Omental fat pad (tissue), 4 donors: ENCODE data around the gene LAD1. TPM values are rescaled to one million over a fixed set of nuclear protein-coding genes. Genes with fewer than 3 reads are reported as not detected.

Experiments
- ATAC-seq: fragments of 150-250 bp; one replicate; pipeline ENCODE4 v1.9.1; 2016; ENCODE audit warnings: mild to moderate bottlenecking, moderate library complexity; ENCODE audit not compliant: low FRiP score
- DNase-seq: peaks from one replicate; pipeline ENCODE4 v3.0.0-alpha.2; 2019; ENCODE audit warnings: low spot score
- CTCF ChIP-seq, 3 donors: fragments of 450-650 bp; IDR thresholded peaks; one replicate each; pipeline ENCODE4 v1.5.1; 2016 to 2017; ENCODE audit warnings: antibody characterized with exemption in 3 of 3, mild to moderate bottlenecking in 3 of 3, moderate library complexity in 2 of 3
- total RNA-seq, 4 donors: library from RNA; depleted of rRNA; stranded (reverse); fragments of >200 nt; gene quantifications; one replicate each; pipeline ENCODE4 v1.1.0, GENCODE V29; 2016

LAD1 gene
- total RNA-seq: under 1 TPM in 3 of 4 donors, not detected in 1; 0.19 to 0.48 (median 0.25) TPM

GRCh38 chr1:201399018-201399351, at the start of gene LAD1:
Gene LAD1, minus strand, starts transcription at chr1:201399324. Its CDS starts 18 bp downstream, at chr1:201399306.
- no peak for DNase-seq
- no peak for TF ChIP-seq CTCF (IDR thresholded peaks at IDR 0.05)
- no peak for ATAC-seq

DNA sequence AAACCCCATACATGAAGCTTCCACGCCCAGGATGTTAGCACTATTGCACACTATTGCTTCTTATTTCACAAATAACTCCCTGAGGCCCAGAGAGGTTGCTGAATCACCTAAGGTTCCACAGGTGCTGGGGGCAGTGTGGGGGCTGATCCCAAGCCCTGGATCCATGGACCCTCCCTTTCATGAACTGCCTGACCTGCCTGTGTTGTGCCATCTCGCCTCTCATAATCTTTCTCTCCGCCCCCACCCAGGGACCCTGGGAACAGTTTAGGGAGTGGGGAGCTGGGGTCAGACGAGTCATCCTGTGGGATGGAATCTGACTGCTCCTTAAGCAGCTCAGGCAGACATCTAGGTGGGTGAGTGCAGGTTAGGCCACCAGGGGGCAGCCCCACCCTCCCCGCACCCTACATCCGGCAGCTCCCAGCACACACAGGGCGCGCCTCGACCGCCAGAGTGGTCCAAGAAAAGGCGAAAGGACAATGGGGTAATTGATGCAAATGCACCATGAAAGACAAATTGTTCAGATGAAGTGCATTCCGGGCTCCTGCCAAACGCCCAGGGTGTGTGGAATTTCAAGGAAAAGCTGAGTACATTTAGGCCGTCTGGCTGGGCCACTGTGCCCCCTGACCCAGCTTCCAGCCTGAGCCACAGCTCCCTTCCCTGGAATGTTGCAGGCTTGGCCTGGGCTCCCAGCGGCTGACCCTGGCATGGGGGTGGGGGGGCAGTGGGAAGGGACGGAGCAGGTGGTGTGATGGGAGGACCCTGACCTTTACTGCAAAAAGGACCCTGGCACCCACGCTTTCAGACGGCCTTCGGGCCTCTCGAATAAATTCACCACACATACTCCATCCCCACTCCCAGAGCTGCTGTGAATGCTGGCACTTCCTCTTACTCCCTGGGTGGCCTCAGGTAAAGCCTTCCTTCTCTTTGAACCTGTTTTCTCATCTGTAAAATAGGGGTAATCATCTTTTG, 49.1 kb upstream of the LAD1 start:
- peak in 1 of 3 donors; percentile 5 for TF ChIP-seq CTCF (IDR thresholded peaks at IDR 0.05)
- peak; percentile 80 for ATAC-seq
- peak; percentile 60 for DNase-seq

DNA sequence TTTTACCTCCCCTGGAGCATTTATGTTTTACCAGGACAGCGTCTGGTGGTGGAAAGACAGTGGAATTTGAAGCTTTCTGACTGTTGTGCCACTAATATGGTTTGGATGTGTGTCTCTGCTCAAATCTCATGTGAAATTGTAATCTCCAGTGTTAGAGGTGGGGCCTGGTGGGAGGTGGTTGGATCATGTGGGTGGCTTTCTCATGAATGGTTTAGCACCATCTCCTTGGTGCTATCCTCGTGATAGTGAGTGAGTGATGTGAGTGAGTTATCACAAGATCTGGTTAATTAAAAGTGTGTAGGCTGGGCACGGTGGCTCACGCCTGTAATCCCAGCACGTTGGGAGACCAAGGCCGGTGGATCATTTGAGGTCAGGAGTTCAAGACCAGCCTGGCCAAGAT, 46.2 kb upstream of the LAD1 start:
- ATAC-seq (no peak), DNase-seq (no peak)
- no peak for TF ChIP-seq CTCF (IDR thresholded peaks at IDR 0.05)

GRCh38 chr1:201444792-201445191, 45.7 kb upstream of the LAD1 start:
- no peak for ATAC-seq
- TF ChIP-seq CTCF (IDR thresholded peaks at IDR 0.05): no peak

GRCh38 chr1:201443747-201444146, 44.6 kb upstream of the LAD1 start:
- DNase-seq (no peak), ATAC-seq (no peak)
- no peak for TF ChIP-seq CTCF (IDR thresholded peaks at IDR 0.05)

More at GRCh38 chr1:201444792-201445191, 45.7 kb upstream of the LAD1 start:
- DNase-seq: no peak

DNA sequence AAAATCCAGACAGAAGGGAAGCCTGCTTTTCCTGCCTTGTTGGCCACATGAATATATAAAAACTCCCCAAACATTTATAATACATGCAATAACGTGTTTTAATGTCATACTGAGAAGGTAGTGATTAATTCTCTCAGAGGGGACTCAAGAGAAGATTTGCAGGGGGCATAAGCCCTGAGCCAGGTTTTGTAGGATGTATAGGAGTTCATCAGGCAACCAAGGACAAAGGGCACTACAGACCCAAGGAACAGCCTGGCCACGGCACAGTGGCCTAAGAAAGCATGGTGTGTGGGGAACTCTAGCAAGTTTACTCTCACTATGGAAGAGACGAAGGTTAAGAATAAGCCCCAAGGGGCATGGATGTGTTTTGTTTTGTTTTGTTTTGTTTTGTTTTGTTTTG, 37.8 kb upstream of the LAD1 start:
- DNase-seq (no peak), ATAC-seq (no peak)
- TF ChIP-seq CTCF (IDR thresholded peaks at IDR 0.05): no peak

DNA sequence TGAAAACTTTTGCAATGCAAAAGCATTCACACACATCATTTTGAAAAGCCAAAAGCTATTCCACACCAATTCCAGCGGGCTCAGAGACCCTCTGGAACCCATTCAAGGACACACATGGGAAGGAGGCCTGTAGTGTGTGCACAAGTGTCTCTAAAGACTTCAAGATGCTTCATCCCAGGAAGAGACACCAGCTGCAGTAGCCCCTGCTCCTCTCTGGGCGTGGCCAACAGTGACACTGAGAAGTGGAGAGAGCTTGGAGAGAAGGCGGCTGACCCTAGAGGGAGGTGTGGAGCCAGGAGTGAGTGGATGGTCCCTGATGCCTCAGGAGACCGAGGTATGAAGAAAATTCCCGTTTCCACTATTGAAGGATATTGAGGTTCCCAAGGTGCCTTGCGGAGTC, 37.3 kb upstream of the LAD1 start:
- ATAC-seq (no peak), DNase-seq (no peak)
- TF ChIP-seq CTCF (IDR thresholded peaks at IDR 0.05): no peak
